Spleen (tissue), 11 donors: ENCODE results near the gene TEAD1. TPM values are rescaled to one million over a fixed set of nuclear protein-coding genes. Genes with fewer than 3 reads are reported as not detected.

ENCODE experiments used
- DNase-seq: peaks from one replicate; pipeline ENCODE4 v3.0.0-alpha.2; 2020
- H3K27ac ChIP-seq, 8 donors: fragments of 200-600 bp; sonication (generic) in 7 of 8; 1 replicate in 4 of 8; 2 replicates in 4 of 8; pipeline versions ENCODE4 v1.5.0 to v1.8.0; 2016 to 2021; ENCODE audit warnings: inconsistent platforms in 4 of 8, mild to moderate bottlenecking in 4 of 8, moderate library complexity in 1 of 8
- H3K27me3 ChIP-seq, 7 donors: fragments of 200-600 bp; sonication (generic) in 6 of 7; replicated peaks in 1 of 7; 1 replicate in 4 of 7; 2 replicates in 3 of 7; pipeline versions ENCODE4 v1.5.0 to v1.8.0; 2016 to 2021; ENCODE audit warnings: inconsistent platforms in 3 of 7, mild to moderate bottlenecking in 1 of 7
- H3K36me3 ChIP-seq, 6 donors: fragments of 200-600 bp; sonication (generic) in 5 of 6; 1 replicate in 4 of 6; 2 replicates in 2 of 6; pipeline versions ENCODE4 v1.5.0 to v1.8.0; 2016 to 2021; ENCODE audit warnings: inconsistent platforms in 2 of 6
- H3K4me1 ChIP-seq, 6 donors: fragments of 200-600 bp; sonication (generic) in 5 of 6; 1 replicate in 3 of 6; 2 replicates in 3 of 6; pipeline versions ENCODE4 v1.5.0 to v1.8.0; 2016 to 2021; ENCODE audit warnings: inconsistent platforms in 3 of 6
- H3K4me3 ChIP-seq, 8 donors: fragments of 200-600 bp; sonication (generic) in 7 of 8; 1 replicate in 4 of 8; 2 replicates in 4 of 8; pipeline versions ENCODE4 v1.5.0 to v1.8.0; 2016 to 2021; ENCODE audit warnings: inconsistent platforms in 4 of 8, mild to moderate bottlenecking in 4 of 8, moderate library complexity in 2 of 8
- H3K9me3 ChIP-seq, 8 donors: fragments of 200-600 bp; sonication (generic) in 7 of 8; 1 replicate in 4 of 8; 2 replicates in 4 of 8; pipeline versions ENCODE4 v1.5.0 to v1.8.0; 2016 to 2021; ENCODE audit warnings: inconsistent platforms in 4 of 8
- POLR2A ChIP-seq, 3 donors: fragments of 450-650 bp; IDR thresholded peaks; one replicate each; pipeline ENCODE4 v1.5.1; 2017; ENCODE audit warnings: antibody characterized with exemption in 3 of 3, mild to moderate bottlenecking in 1 of 3
- POLR2AphosphoS5 ChIP-seq, 3 donors: sonication (generic); formaldehyde crosslinking; IDR thresholded peaks; one replicate each; pipeline ENCODE4 v1.5.1; 2017; ENCODE audit warnings: antibody characterized with exemption in 3 of 3
- WGBS, 5 donors: extraction: QIAGEN DNeasy Blood & Tissue Kit in 3 of 5; methylation state at CpG; one replicate each; pipeline versions ENCODE4 v1.1.5 to v1.1.7; 2013 to 2018; 5-methylcytosine and 5-hydroxymethylcytosine counted together
- intact Hi-C: fragments of 100-400 bp; cut with DNase I; formaldehyde crosslinking; loops from one replicate; pipeline ENCODE4 v1.15.0; 2023; ENCODE audit warnings: low total_unique reads
- polyA plus RNA-seq, 3 donors: library from polyadenylated mRNA; stranded (reverse); fragments of 200-250 nt; gene quantifications; one replicate each; pipeline ENCODE4 v1.2.1, GENCODE V29; 2013
- total RNA-seq, 7 donors: library from RNA; depleted of rRNA in 3 of 7; stranded (reverse); fragments of >200 nt in 3 of 7; fragmentation: NEBNext Ultra II Directional in 4 of 7; extraction: Animal tissue kit (Norgen Biotek cat#: 25700) in 4 of 7; gene quantifications; one replicate each; pipeline versions ENCODE4 v1.1.0 to v1.2.1, GENCODE V29; 2016 to 2021
- TF ChIP-seq, protein P1 (sequence below), 11 experiments: fragments of 200-600 bp in 7 of 11; fragments of 450-650 bp in 4 of 11; sonication (generic) in 4 of 11; IDR thresholded peaks in 8 of 11; conservative IDR thresholded peaks in 3 of 11; 1 replicate in 7 of 11; 2 replicates in 4 of 11; pipeline versions ENCODE4 v1.4.0 to v1.8.0; 2016 to 2021; ENCODE audit warnings: antibody characterized with exemption in 11 of 11, inconsistent platforms in 4 of 11, mild to moderate bottlenecking in 1 of 11
- donor health status: healthy with polysubstance abuse.
- donor health status: DM: no; HTN: no; CAD: no; lungs with moderate emphysema.
- donor health status: DM: no; HTN: no; CAD: no.
- donor health status: Bipolar disorder and iron deficiency.
- donor health status: healthy.
- donor health status: DM: no; HTN: no; CAD: no.
- donor health status: DM: yes; HTN: yes; CAD: no.

The TEAD1 gene
- total and polyA plus RNA-seq, 10 donors = 0.93 to 46.0 (median 18.6) TPM

DNA sequence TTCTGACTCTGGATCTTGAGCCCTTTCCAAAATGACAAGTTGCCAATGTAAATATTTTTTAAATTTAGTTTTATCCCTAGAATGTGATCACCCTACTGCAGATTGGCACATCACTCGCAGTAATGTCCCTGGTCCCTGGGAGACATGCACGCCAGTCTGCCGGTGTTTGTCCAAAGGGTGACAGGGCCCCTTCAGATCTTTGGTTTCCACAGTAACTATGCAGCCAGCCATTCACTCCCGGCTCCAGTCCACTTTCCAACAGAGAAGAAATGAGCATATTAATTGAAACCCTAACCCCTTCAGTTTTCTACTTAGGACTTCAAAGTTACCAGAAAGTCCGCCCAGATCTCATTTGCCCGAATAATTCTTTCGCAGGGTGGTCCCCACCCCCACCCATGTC lies 309.1 kb downstream of the TEAD1 start:
- Histone ChIP-seq H3K4me3 (no peak overlapping the region), H3K36me3 (no peaks in the 10 kb centered on the region), H3K27ac (no peak overlapping the region), H3K27me3 (peaks cover 0 to 14% (median 0%) of the 10 kb centered on the region in 7 donors), H3K9me3 (no peaks in the 10 kb centered on the region), H3K4me1 (no peaks in the 10 kb centered on the region)
- DNase-seq = no peak
- 88 to 97% (median 92%) methylated on average over 7 of the region's 7 CpGs for WGBS, 5 donors
- TF ChIP-seq POLR2A (IDR thresholded peaks at IDR 0.05) (no peak), POLR2AphosphoS5 (IDR thresholded peaks at IDR 0.05) (no peak)
- TF ChIP-seq, protein P1, sequence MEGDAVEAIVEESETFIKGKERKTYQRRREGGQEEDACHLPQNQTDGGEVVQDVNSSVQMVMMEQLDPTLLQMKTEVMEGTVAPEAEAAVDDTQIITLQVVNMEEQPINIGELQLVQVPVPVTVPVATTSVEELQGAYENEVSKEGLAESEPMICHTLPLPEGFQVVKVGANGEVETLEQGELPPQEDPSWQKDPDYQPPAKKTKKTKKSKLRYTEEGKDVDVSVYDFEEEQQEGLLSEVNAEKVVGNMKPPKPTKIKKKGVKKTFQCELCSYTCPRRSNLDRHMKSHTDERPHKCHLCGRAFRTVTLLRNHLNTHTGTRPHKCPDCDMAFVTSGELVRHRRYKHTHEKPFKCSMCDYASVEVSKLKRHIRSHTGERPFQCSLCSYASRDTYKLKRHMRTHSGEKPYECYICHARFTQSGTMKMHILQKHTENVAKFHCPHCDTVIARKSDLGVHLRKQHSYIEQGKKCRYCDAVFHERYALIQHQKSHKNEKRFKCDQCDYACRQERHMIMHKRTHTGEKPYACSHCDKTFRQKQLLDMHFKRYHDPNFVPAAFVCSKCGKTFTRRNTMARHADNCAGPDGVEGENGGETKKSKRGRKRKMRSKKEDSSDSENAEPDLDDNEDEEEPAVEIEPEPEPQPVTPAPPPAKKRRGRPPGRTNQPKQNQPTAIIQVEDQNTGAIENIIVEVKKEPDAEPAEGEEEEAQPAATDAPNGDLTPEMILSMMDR (IDR thresholded peaks at IDR 0.05 in 8 of 11, conservative IDR thresholded peaks at IDR 0.05 in 3 of 11) = no peak
- intact Hi-C loops = no loop called here

DNA sequence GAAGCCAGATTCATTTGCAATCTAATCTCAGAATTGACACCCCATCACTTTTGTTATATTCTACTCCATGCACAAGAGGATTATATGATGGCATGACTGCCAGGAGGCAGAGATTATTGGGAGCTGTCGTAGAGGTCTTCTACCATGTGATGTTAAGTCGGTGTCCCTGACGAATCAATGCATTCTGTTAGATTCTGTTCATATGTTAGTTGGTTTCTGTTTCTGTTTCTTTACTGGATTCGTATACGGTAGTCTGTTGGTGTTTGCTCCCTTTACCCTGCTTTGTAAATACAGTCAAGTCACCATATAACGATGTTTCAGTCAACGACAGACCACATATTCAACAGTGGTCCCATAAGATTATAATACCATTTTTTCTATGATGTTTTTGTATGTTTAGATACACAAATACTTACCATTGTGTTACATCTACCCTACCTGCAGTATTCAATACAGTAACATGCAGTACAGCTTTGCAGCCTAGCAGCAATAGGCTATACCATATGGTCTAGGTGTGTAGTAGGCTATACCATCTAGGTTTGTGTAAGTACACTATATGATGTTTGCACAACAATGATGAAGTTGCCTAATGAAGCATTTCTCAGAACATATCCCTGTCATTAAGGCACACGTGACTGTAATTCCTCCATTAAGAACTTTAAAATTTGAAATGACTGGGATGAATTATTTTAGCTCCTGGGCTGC lies 312.1 kb downstream of the TEAD1 start:
- no peaks in the 10 kb centered on the region for H3K4me1 ChIP-seq
- intact Hi-C loops = no loop called here
- no peaks in the 10 kb centered on the region for H3K36me3 ChIP-seq
- WGBS, 5 donors = 82 to 85% (median 85%) methylated on average over 8 of the region's 8 CpGs
- H3K4me3 ChIP-seq = peak overlapping the region in 1 of 8 donors; percentile 35
- H3K27me3 ChIP-seq = peaks cover 0 to 8% (median 0%) of the 10 kb centered on the region in 7 donors
- no peaks in the 10 kb centered on the region for H3K9me3 ChIP-seq
- no peak for TF ChIP-seq POLR2A (IDR thresholded peaks at IDR 0.05)
- TF ChIP-seq, protein P1 (IDR thresholded peaks at IDR 0.05 in 8 of 11, conservative IDR thresholded peaks at IDR 0.05 in 3 of 11) = no peak
- TF ChIP-seq POLR2AphosphoS5 (IDR thresholded peaks at IDR 0.05) = no peak
- no peak overlapping the region for H3K27ac ChIP-seq
- DNase-seq = no peak

GRCh38 chr11:12989428-12990161 lies 315.4 kb downstream of the TEAD1 start:
- Histone ChIP-seq H3K4me1 (no peaks in the 10 kb centered on the region), H3K27ac (no peak overlapping the region), H3K36me3 (no peaks in the 10 kb centered on the region), H3K27me3 (peaks cover 0 to 8% (median 0%) of the 10 kb centered on the region in 7 donors), H3K9me3 (no peaks in the 10 kb centered on the region), H3K4me3 (no peak overlapping the region)
- no peak for TF ChIP-seq POLR2A (IDR thresholded peaks at IDR 0.05)
- TF ChIP-seq, protein P1 (IDR thresholded peaks at IDR 0.05 in 8 of 11, conservative IDR thresholded peaks at IDR 0.05 in 3 of 11) = no peak
- TF ChIP-seq POLR2AphosphoS5 (IDR thresholded peaks at IDR 0.05) = no peak
- DNase-seq = no peak
- 61 to 76% (median 64%) methylated on average over 13 of the region's 13 CpGs for WGBS, 5 donors
- intact Hi-C loops = no loop called here

DNA sequence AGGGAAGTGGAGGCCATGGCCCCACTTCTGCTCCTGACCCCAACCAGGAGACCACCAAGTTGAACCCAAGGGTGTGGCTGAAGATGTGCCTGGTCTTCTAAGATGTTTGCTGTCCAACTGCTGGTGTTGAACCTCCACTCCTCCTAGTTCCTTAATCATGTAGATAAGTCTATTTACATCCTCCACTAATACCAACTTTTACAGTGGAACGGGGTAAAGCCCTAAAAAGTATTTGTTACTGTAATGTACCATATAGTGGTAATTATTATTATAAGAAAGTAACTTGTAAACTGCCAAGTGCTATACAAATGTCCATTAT lies 315.9 kb downstream of the TEAD1 start:
- no peak for TF ChIP-seq POLR2A (IDR thresholded peaks at IDR 0.05)
- TF ChIP-seq POLR2AphosphoS5 (IDR thresholded peaks at IDR 0.05) = no peak
- TF ChIP-seq, protein P1 (IDR thresholded peaks at IDR 0.05 in 8 of 11, conservative IDR thresholded peaks at IDR 0.05 in 3 of 11) = no peak
- 89 to 97% (median 92%) methylated on average over 1 of the region's 1 CpG for WGBS, 5 donors

More for the DNA sequence above, 315.9 kb downstream of the TEAD1 start:
- H3K36me3 ChIP-seq = no peaks in the 10 kb centered on the region
- H3K27ac ChIP-seq = no peak overlapping the region
- H3K4me1 ChIP-seq = no peaks in the 10 kb centered on the region
- H3K9me3 ChIP-seq = no peaks in the 10 kb centered on the region
- DNase-seq = no peak
- intact Hi-C loops = no loop called here
- peaks cover 0 to 8% (median 0%) of the 10 kb centered on the region in 7 donors for H3K27me3 ChIP-seq
- H3K4me3 ChIP-seq = no peak overlapping the region
